Activated T-helper 2 cell treated with anti-CD3 and anti-CD28 coated beads, Interferon-gamma antibody, Interleukin-2, Interleukin-4, amounts not matched to agents 10 μg/mL and 5 μg/mL and 100 μg/mL, durations not matched to agents 14 hours and 24 hours and 36 hours (primary cell): ENCODE data around the gene COX6B2. TPM values are rescaled to one million over a fixed set of nuclear protein-coding genes. Genes with fewer than 3 reads are reported as not detected.
A peak's percentile ranks its signal among the peaks of the same experiment; 100 is the strongest.

Source experiments
- DNase-seq: peaks from one replicate; pipeline ENCODE4 v3.0.0; 2021; ENCODE audit warnings: low spot score
- H3K27ac Mint-ChIP-seq: one replicate; pipeline ENCODE4 v1.8.0; 2021; ENCODE audit warnings: mixed read lengths
- H3K27me3 Mint-ChIP-seq: one replicate; pipeline ENCODE4 v1.8.0; 2021; ENCODE audit warnings: low read depth, mixed read lengths
- H3K36me3 Mint-ChIP-seq: one replicate; pipeline ENCODE4 v1.8.0; 2021; ENCODE audit warnings: low read depth, mixed read lengths
- H3K4me1 Mint-ChIP-seq: one replicate; pipeline ENCODE4 v1.8.0; 2021; ENCODE audit warnings: low read depth, mixed read lengths
- H3K4me3 Mint-ChIP-seq: one replicate; pipeline ENCODE4 v1.8.0; 2021; ENCODE audit warnings: low read depth, mild to moderate bottlenecking, moderate library complexity, mixed read lengths
- H3K9me3 Mint-ChIP-seq: one replicate; pipeline ENCODE4 v1.8.0; 2021; ENCODE audit warnings: mixed read lengths
- intact Hi-C: fragments of 100-400 bp; cut with micrococcal nuclease; formaldehyde crosslinking; loops from one replicate; pipeline ENCODE4 v1.15.1; 2023
- total RNA-seq: library from RNA; stranded (reverse); gene quantifications from 2 replicates; pipeline ENCODE4 v1.2.3, GENCODE V29; 2022

Gene COX6B2
- total RNA-seq, 1 donor from 2014 or later, result 1.8 TPM

GRCh38 chr19:55304279-55304978 is 50.1 kb downstream of the COX6B2 start:
- Mint-ChIP-seq H3K9me3 (no peaks in the 10 kb centered on the region), H3K27me3 (no peaks in the 10 kb centered on the region), H3K27ac (no peak overlapping the region), H3K4me3 (no peak overlapping the region), H3K36me3 (peaks cover 3% of the 10 kb centered on the region), H3K4me1 (peaks cover 4% of the 10 kb centered on the region)
- intact Hi-C loops, result loop anchor here (5.0 kb wide), 1 partner anchor 83 kb away; the partner anchor contains the start of gene RPL28
- DNase-seq, result no peak

DNA sequence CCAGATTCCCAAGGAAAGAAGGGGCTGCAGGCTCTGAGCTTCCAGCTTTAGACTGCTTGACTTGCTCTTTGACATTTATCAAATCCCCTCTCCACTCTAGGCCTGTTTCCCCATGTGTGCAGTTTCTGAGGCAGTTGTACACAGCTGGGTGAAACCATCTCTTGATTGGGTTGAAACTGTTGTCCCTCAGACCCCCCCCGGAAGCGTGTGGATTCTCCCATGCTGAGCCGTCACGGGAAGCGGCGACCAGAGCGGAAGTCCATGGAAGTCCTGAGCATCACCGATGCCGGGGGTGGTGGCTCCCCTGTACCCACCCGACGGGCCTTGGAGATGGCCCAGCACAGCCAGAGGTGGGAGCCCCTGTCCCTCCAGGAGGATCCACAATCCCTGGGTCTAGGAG is 51.0 kb downstream of the COX6B2 start:
- Mint-ChIP-seq H3K27me3 (no peaks in the 10 kb centered on the region), H3K9me3 (no peaks in the 10 kb centered on the region), H3K4me1 (peaks cover 4% of the 10 kb centered on the region), H3K4me3 (no peak overlapping the region), H3K36me3 (peaks cover 3% of the 10 kb centered on the region), H3K27ac (no peak overlapping the region)
- DNase-seq, result no peak
- intact Hi-C loops, result loop anchor here (5.0 kb wide), 1 partner anchor 84 kb away; the partner anchor contains the start of gene RPL28

DNA sequence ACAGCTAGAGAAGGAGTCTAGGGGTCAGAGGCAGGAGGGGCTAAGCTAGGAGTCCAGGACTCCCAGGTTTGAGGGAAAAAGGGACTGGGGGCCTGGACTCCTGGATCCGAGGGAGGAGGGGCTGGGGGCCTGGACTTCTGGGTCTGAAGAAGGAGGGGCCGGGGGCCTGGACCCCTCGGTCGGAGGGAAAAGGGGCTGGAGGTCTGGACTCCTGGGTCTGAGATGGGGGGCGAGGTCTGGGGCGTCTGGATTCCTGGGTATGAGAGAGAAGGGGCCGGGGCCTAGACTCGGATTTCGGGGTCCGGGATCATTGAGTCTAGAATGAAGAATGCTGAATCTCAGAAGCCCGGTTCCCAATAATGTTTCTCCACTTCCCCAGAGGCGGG is 52.2 kb downstream of the COX6B2 start:
- no peaks in the 10 kb centered on the region for H3K9me3 Mint-ChIP-seq
- peak overlapping the region; percentile 81 for H3K4me3 Mint-ChIP-seq
- no peak for DNase-seq
- peaks cover 3% of the 10 kb centered on the region for H3K36me3 Mint-ChIP-seq
- intact Hi-C loops, result loop anchor here (5.0 kb wide), 1 partner anchor 85 kb away; the partner anchor contains the start of gene RPL28
- peaks cover 4% of the 10 kb centered on the region for H3K4me1 Mint-ChIP-seq
- H3K27ac Mint-ChIP-seq, result peak overlapping the region; percentile 75
- H3K27me3 Mint-ChIP-seq, result no peaks in the 10 kb centered on the region

DNA sequence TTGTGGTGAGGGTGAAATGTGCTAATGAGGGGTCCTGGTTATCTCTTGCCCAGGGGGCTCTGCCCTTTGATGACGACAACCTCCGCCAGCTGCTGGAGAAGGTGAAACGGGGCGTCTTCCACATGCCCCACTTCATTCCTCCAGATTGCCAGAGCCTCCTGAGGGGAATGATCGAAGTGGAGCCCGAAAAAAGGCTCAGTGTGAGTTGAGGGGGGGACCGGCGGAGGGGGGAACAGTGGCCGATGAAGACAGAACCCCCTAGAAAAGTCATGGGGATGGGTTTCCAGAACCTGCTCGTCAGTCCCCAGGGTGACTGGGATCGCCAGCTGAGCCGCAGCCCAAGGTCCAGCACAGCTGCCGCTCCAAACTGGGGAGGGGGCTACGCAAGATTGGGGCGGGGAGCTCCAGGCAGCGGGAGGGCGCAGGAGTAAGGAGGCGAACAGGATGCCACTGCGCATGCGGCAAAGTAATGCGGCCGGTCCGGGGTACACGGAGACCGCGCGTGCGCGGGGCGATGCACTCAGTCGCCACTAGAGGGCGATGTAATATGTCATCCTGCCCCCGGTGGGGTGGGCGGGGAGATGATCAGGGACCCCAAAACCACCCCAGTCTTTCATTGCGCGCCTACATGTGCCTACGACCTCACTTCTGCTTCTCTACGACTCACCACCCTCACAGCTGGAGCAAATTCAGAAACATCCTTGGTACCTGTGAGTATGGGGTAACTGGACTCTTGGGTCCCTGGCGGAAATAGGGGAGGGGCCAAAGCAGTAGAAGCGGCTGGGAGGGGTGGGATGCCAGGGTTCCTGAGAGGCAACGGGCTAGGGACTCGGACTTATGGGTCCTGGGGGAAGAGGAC is 52.8 kb downstream of the COX6B2 start:
- Mint-ChIP-seq H3K4me3 (peak overlapping the region; percentile 81), H3K36me3 (peaks cover 3% of the 10 kb centered on the region), H3K27me3 (no peaks in the 10 kb centered on the region), H3K27ac (peak overlapping the region; percentile 75), H3K4me1 (peaks cover 4% of the 10 kb centered on the region), H3K9me3 (no peaks in the 10 kb centered on the region)
- intact Hi-C loops, result loop anchor here (1.0 to 5.0 kb wide), 2 partner anchors 38 to 86 kb away; partner anchors contain the start of genes KMT5C and RPL28
- DNase-seq, result peak; percentile 91

DNA sequence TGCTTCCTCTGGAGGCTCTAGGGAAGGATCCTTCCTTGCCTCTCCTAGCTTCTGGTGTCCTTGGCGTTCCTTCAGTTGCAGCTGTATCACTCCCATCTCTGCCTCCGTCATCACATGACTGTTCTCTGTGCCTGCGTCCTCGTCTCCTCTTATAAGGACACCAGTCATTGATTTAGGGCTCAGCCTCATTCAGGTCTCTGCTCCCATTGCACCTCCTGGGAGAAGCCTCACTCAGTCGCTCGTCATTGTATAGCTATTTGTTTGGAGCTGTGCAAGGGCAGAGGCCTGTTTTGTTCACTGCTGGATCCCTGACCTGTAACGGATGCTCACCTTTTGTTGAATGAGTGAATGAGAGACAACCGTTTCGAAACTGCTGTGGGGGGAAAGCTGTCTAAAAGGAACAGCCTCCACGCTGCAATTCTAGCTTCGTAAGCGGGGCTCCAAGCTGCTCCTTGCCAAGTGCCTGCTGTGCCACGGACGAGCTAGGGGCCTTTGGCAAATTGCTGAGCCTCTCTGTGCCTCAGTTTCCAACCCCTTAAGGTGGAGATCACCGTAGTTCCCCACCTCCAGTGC is 53.5 kb downstream of the COX6B2 start:
- intact Hi-C loops, result loop anchor here (1.0 to 5.0 kb wide), 2 partner anchors 38 to 86 kb away; partner anchors contain the start of genes KMT5C and RPL28
- H3K27ac Mint-ChIP-seq, result no peak overlapping the region
- H3K27me3 Mint-ChIP-seq, result no peaks in the 10 kb centered on the region
- no peaks in the 10 kb centered on the region for H3K9me3 Mint-ChIP-seq
- peaks cover 4% of the 10 kb centered on the region for H3K4me1 Mint-ChIP-seq
- H3K36me3 Mint-ChIP-seq, result peaks cover 3% of the 10 kb centered on the region
- peak overlapping the region; percentile 81 for H3K4me3 Mint-ChIP-seq
- no peak for DNase-seq

GRCh38 chr19:55299991-55300390 is 54.5 kb downstream of the COX6B2 start:
- DNase-seq, result no peak

More at GRCh38 chr19:55299991-55300390, 54.5 kb downstream of the COX6B2 start:
- H3K4me1 Mint-ChIP-seq, result no peaks in the 10 kb centered on the region
- no peak overlapping the region for H3K27ac Mint-ChIP-seq
- intact Hi-C loops, result loop anchor here (5.0 kb wide), 1 partner anchor 87 kb away; the partner anchor contains the start of gene RPL28
- H3K4me3 Mint-ChIP-seq, result no peak overlapping the region
- H3K36me3 Mint-ChIP-seq, result no peaks in the 10 kb centered on the region
- H3K9me3 Mint-ChIP-seq, result no peaks in the 10 kb centered on the region
- H3K27me3 Mint-ChIP-seq, result no peaks in the 10 kb centered on the region

Other genes with a start within 250 kb of the COX6B2 start
- 104 and 108 TPM in 2 replicates for gene PPP1R12C, start 237.1 kb downstream of the COX6B2 start, total RNA-seq
- gene TNNT1, start 205.5 kb downstream of the COX6B2 start, total RNA-seq, result 0.27 and 1.3 TPM in 2 replicates
- gene TNNI3, start 197.0 kb downstream of the COX6B2 start, total RNA-seq, result not detected in 2 replicates
- gene DNAAF3, start 188.1 kb downstream of the COX6B2 start, total RNA-seq, result 0.23 and 0.27 TPM in 2 replicates
- 0.23 TPM in 1 of 2 replicates, not detected in the other for gene SYT5, start 174.4 kb downstream of the COX6B2 start, total RNA-seq
- gene PTPRH, start 145.2 kb downstream of the COX6B2 start, total RNA-seq, result not detected in 2 replicates
- 6.0 and 6.7 TPM in 2 replicates for gene TMEM86B, start 126.0 kb downstream of the COX6B2 start, total RNA-seq
- gene PPP6R1, start 95.7 kb downstream of the COX6B2 start, total RNA-seq, result 180 and 183 TPM in 2 replicates
- gene HSPBP1, start 74.6 kb downstream of the COX6B2 start, total RNA-seq, result 59.0 and 59.3 TPM in 2 replicates
- gene BRSK1, start 70.7 kb downstream of the COX6B2 start, total RNA-seq, result 5.8 and 6.0 TPM in 2 replicates
- gene TMEM150B, start 29.4 kb downstream of the COX6B2 start, total RNA-seq, result 0.41 and 0.46 TPM in 2 replicates
- gene KMT5C, start 14.8 kb downstream of the COX6B2 start, total RNA-seq, result 34.3 and 35.3 TPM in 2 replicates
- gene GARIN5B, start 8.5 kb upstream of the COX6B2 start, total RNA-seq, result not detected in 2 replicates
- 0.25 and 0.32 TPM in 2 replicates for gene IL11, start 15.7 kb upstream of the COX6B2 start, total RNA-seq
- not detected in 2 replicates for gene TMEM190, start 22.1 kb upstream of the COX6B2 start, total RNA-seq
- gene TMEM238, start 29.6 kb upstream of the COX6B2 start, total RNA-seq, result 7.9 and 10.5 TPM in 2 replicates
- gene RPL28, start 31.2 kb upstream of the COX6B2 start, total RNA-seq, result 2,206 and 2,207 TPM in 2 replicates
- 210 and 220 TPM in 2 replicates for gene UBE2S, start 53.1 kb upstream of the COX6B2 start, total RNA-seq
- not detected in 2 replicates for gene SHISA7, start 88.6 kb upstream of the COX6B2 start, total RNA-seq
- gene ISOC2, start 106.9 kb upstream of the COX6B2 start, total RNA-seq, result 30.4 and 34.8 TPM in 2 replicates
- not detected in 2 replicates for gene C19orf85, start 110.0 kb upstream of the COX6B2 start, total RNA-seq
- 8.6 and 9.5 TPM in 2 replicates for gene ZNF628, start 121.9 kb upstream of the COX6B2 start, total RNA-seq
- gene NAT14, start 130.5 kb upstream of the COX6B2 start, total RNA-seq, result 20.0 and 20.2 TPM in 2 replicates
- gene SSC5D, start 133.7 kb upstream of the COX6B2 start, total RNA-seq, result 0.41 and 0.71 TPM in 2 replicates
- gene SBK2, start 182.4 kb upstream of the COX6B2 start, total RNA-seq, result not detected in 2 replicates
- gene SBK3, start 190.8 kb upstream of the COX6B2 start, total RNA-seq, result not detected in 2 replicates
- gene ZNF579, start 226.1 kb upstream of the COX6B2 start, total RNA-seq, result 8.2 and 10.7 TPM in 2 replicates
- gene FIZ1, start 244.8 kb upstream of the COX6B2 start, total RNA-seq, result 18.2 and 18.9 TPM in 2 replicates
- 18.4 and 19.7 TPM in 2 replicates for gene ZNF524, start 245.6 kb upstream of the COX6B2 start, total RNA-seq